ENCODE results near the gene U2AF1L4.
A peak's percentile ranks its signal among the peaks of the same experiment; 100 is the strongest.

DNA sequence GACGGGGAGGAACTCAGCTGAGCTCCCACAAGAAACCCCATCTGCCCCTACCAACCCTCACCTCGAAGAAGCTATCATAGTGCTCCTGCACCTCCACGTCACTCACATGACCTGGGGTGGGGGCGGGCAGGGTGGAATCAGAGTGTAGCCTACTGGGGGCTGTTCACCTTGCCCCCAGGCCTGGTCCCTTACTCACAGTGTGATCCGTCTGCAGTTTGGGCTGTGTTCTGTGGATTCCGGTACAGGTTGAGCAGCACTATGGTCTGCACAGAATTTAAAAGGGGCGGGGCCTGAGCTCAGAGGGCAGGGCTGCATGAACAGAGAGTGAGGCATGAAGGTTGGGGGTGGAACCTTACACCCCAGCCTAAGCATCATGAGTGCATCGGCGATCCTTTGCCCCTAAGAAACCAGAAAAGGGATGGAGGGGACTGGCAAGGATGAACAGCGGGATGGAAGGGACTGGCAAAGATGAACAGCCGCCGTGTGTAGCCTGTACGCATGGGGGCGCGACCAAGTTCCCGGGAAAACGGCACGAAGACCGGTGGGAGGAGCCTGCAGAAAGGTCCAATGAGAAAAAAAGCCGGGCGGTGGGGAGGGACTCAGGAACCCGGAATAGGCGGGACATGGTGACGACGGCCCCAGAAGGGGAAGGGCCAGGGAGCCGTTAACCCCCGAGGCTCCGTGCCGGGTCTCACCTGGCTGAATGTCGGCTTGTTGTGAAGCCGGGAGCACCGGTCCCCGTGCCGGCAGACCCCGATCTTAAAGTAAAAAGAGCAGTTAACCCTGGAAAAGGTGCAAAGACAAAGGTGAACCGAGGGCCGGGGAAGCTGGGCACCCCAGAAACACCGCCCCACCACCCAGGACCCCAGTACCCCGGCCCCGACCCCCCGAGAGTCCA, 539 bp downstream of the U2AF1L4 start:
- TF ChIP-seq, protein P1, sequence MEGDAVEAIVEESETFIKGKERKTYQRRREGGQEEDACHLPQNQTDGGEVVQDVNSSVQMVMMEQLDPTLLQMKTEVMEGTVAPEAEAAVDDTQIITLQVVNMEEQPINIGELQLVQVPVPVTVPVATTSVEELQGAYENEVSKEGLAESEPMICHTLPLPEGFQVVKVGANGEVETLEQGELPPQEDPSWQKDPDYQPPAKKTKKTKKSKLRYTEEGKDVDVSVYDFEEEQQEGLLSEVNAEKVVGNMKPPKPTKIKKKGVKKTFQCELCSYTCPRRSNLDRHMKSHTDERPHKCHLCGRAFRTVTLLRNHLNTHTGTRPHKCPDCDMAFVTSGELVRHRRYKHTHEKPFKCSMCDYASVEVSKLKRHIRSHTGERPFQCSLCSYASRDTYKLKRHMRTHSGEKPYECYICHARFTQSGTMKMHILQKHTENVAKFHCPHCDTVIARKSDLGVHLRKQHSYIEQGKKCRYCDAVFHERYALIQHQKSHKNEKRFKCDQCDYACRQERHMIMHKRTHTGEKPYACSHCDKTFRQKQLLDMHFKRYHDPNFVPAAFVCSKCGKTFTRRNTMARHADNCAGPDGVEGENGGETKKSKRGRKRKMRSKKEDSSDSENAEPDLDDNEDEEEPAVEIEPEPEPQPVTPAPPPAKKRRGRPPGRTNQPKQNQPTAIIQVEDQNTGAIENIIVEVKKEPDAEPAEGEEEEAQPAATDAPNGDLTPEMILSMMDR (IDR thresholded peaks at IDR 0.05): peak in 2 of 3 experiments; percentile 30 to 47
- peak in 1 of 2 donors; percentile 73 for TF ChIP-seq POLR2AphosphoS5 (IDR thresholded peaks at IDR 0.05; ENCODE audit: insufficient read depth in 1 of 2, low read depth in 1 of 2)
